ENCODE measurements around the gene MLLT1. TPM values are rescaled to one million over a fixed set of nuclear protein-coding genes. Genes with fewer than 3 reads are reported as not detected.

The MLLT1 gene
- total and polyA plus RNA-seq, 2 of the 8 experiments (the other 6 are each of a cell fraction or from before 2014, with no cell fraction given) = 18.8 to 45.1 TPM

GRCh38 chr19:6241056-6241455 is 38.7 kb downstream of the MLLT1 start (continued):
- TF ChIP-seq EP300 (IDR thresholded peaks at IDR 0.05; ENCODE audit: borderline replicate concordance in 1 of 2, low read depth in 2 of 2, low read length in 2 of 2) = no peak
